DOHH2 (cell line): ENCODE data around the gene SCNN1G.
"Not testable (repeated sequence)": the region's sequence is repeated elsewhere in the genome, so short reads cannot be mapped to it uniquely, and the experiment has no call there.

Experiments
- H3F3A ChIP-seq: fragments of 200-600 bp; sonication (generic), shearing (Covaris generic); 2 replicates; pipeline ENCODE4 v1.6.0; 2016; ENCODE audit warnings: antibody characterized with exemption, mild to moderate bottlenecking; ENCODE audit not compliant: control insufficient read depth, insufficient read depth
- H3K27ac ChIP-seq: fragments of 200-600 bp; sonication (generic); 2 replicates; pipeline ENCODE4 v1.5.1; 2014; ENCODE audit warnings: low read depth, mild to moderate bottlenecking, low read length, moderate library complexity
- H3K27me3 ChIP-seq: fragments of 200-600 bp; sonication (generic); 2 replicates; pipeline ENCODE4 v1.6.1; 2014; ENCODE audit warnings: mild to moderate bottlenecking, low read length, mixed read lengths; ENCODE audit not compliant: control insufficient read depth
- H3K36me3 ChIP-seq: fragments of 200-600 bp; sonication (generic); 2 replicates; pipeline ENCODE4 v1.6.1; 2014; ENCODE audit warnings: mild to moderate bottlenecking, low read length, moderate library complexity, mixed read lengths; ENCODE audit not compliant: control insufficient read depth
- H3K4me1 ChIP-seq: fragments of 200-600 bp; sonication (generic); 2 replicates; pipeline ENCODE4 v1.6.1; 2014; ENCODE audit warnings: mild to moderate bottlenecking, low read length, mixed read lengths; ENCODE audit not compliant: control insufficient read depth
- H3K4me2 ChIP-seq: fragments of 200-600 bp; sonication (generic); 2 replicates; pipeline ENCODE4 v1.6.0; 2014; ENCODE audit warnings: mild to moderate bottlenecking, low read length, moderate library complexity
- H3K4me3 ChIP-seq: fragments of 200-600 bp; sonication (generic); 2 replicates; pipeline ENCODE4 v1.5.1; 2014; ENCODE audit warnings: mild to moderate bottlenecking, low read length, mixed read lengths
- H3K79me2 ChIP-seq: fragments of 200-600 bp; sonication (generic); 2 replicates; pipeline ENCODE4 v1.6.1; 2014; ENCODE audit warnings: mild to moderate bottlenecking, low read length, mixed read lengths; ENCODE audit not compliant: control insufficient read depth
- H3K9me2 ChIP-seq: fragments of 200-600 bp; sonication (generic); replicated peaks from 2 replicates; pipeline ENCODE4 v1.6.1; 2014; ENCODE audit warnings: mild to moderate bottlenecking, low read length, mixed read lengths; ENCODE audit not compliant: control insufficient read depth
- H3K9me3 ChIP-seq: fragments of 200-600 bp; sonication (generic); 2 replicates; pipeline ENCODE4 v1.6.1; 2014; ENCODE audit warnings: antibody characterized with exemption, low read length, mixed read lengths; ENCODE audit not compliant: control insufficient read depth, insufficient read depth
- H4K20me1 ChIP-seq: fragments of 200-600 bp; sonication (generic); 2 replicates; pipeline ENCODE4 v1.6.0; 2014; ENCODE audit warnings: low read depth, mild to moderate bottlenecking, antibody characterized with exemption, low read length, moderate library complexity; ENCODE audit not compliant: control insufficient read depth, insufficient read depth
- EZH2phosphoT487 ChIP-seq: fragments of 200-600 bp; sonication (generic); IDR thresholded peaks from 2 replicates; pipeline ENCODE4 v1.6.1; 2017; ENCODE audit warnings: borderline replicate concordance, mild to moderate bottlenecking, antibody characterized with exemption, low read length, moderate library complexity, mixed read lengths
- TF ChIP-seq, protein P1 (sequence below): fragments of 200-600 bp; sonication (generic); IDR thresholded peaks from one replicate; pipeline ENCODE4 v1.5.1; 2014; ENCODE audit warnings: antibody characterized with exemption, mild to moderate bottlenecking, low read depth, low read length; ENCODE audit not compliant: poor library complexity, severe bottlenecking

SCNN1G gene

DNA sequence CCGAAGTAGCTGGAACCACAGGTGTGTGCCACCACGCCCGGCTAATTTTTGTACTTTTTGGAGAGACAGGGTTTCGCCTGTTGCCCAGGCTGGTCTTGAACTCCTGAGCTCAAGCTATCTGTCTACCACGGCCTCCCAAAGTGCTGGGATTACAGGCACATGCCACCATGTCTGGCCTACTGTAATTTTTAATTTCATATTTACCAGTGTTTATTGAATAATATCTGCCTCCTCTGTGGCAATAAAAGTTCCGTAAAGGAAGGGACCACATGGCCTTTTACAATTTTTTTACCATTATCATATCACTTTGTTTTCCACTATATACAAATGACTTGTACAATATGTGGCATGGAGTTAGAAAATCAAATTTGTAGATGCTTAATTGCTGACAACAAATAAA is 41.0 kb upstream of the SCNN1G start:
- no peak overlapping the region for H3K27ac ChIP-seq
- no peaks in the 10 kb centered on the region for H3K9me2 ChIP-seq
- peaks cover 2% of the 10 kb centered on the region; the same call in 1 of the 2 replicates for H4K20me1 ChIP-seq
- no peak overlapping the region for H3K4me3 ChIP-seq
- no peak overlapping the region for H3K4me2 ChIP-seq
- H3K79me2 ChIP-seq, result peaks cover 89% of the 10 kb centered on the region
- H3K27me3 ChIP-seq, result no peaks in the 10 kb centered on the region
- no peaks in the 10 kb centered on the region for H3F3A ChIP-seq
- no peak for TF ChIP-seq EZH2phosphoT487
- TF ChIP-seq, protein P1, sequence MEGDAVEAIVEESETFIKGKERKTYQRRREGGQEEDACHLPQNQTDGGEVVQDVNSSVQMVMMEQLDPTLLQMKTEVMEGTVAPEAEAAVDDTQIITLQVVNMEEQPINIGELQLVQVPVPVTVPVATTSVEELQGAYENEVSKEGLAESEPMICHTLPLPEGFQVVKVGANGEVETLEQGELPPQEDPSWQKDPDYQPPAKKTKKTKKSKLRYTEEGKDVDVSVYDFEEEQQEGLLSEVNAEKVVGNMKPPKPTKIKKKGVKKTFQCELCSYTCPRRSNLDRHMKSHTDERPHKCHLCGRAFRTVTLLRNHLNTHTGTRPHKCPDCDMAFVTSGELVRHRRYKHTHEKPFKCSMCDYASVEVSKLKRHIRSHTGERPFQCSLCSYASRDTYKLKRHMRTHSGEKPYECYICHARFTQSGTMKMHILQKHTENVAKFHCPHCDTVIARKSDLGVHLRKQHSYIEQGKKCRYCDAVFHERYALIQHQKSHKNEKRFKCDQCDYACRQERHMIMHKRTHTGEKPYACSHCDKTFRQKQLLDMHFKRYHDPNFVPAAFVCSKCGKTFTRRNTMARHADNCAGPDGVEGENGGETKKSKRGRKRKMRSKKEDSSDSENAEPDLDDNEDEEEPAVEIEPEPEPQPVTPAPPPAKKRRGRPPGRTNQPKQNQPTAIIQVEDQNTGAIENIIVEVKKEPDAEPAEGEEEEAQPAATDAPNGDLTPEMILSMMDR, result no peak
- no peaks in the 10 kb centered on the region for H3K4me1 ChIP-seq
- no peaks in the 10 kb centered on the region for H3K9me3 ChIP-seq
- no peaks in the 10 kb centered on the region for H3K36me3 ChIP-seq

DNA sequence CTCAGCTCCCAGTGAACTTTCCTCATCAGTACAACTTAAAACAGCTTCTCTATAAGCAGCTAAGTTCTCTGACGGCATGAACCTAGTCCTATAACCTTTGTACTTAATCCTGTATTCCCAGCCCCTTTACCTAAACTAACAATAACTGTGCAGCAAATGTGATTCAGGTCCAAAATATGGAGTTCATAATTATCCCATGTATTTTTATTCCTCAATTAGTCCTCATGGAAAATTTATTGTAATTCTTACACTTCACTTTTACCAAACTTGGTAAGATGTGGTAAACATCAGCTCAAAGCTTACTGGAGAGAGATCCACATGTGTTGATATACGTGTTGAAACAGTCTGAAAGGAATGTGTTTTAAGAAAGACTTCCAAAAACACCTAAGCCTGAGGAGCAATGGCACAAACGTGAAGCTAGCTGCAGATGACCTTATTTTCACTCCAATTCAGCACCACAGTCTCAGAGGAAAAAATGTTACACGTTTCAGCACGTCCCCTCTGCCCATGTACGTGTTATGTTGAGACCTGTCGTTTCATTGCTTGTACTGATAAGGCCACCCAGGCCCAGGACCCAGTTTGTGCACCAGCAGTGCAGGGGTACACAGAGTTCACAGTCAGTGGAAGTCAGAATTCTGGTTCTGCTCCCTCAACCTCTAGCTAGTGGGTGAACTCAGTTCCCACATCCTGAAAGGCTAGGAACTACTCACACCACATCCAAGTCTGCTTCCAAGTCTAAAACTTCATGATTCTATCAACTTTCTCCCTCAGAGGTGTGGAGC is 40.4 kb upstream of the SCNN1G start:
- H3K9me2 ChIP-seq, result no peaks in the 10 kb centered on the region
- H3F3A ChIP-seq, result no peaks in the 10 kb centered on the region
- H3K27ac ChIP-seq, result no peak overlapping the region
- H4K20me1 ChIP-seq, result peaks cover 2% of the 10 kb centered on the region; the same call in 1 of the 2 replicates
- H3K36me3 ChIP-seq, result no peaks in the 10 kb centered on the region
- TF ChIP-seq, protein P1, result no peak
- no peak for TF ChIP-seq EZH2phosphoT487
- H3K79me2 ChIP-seq, result peaks cover 89% of the 10 kb centered on the region
- H3K27me3 ChIP-seq, result no peaks in the 10 kb centered on the region
- H3K4me1 ChIP-seq, result no peaks in the 10 kb centered on the region
- no peak overlapping the region for H3K4me2 ChIP-seq
- no peaks in the 10 kb centered on the region for H3K9me3 ChIP-seq
- H3K4me3 ChIP-seq, result no peak overlapping the region

GRCh38 chr16:23143391-23143790 is 39.2 kb upstream of the SCNN1G start:
- Histone ChIP-seq H3K4me3 (no peak overlapping the region), H3K9me3 (no peaks in the 10 kb centered on the region), H3K4me1 (peaks cover 9% of the 10 kb centered on the region), H3K4me2 (no peak overlapping the region), H3K27ac (no peak overlapping the region), H3K9me2 (no peaks in the 10 kb centered on the region), H4K20me1 (peaks cover 2% of the 10 kb centered on the region; the same call in 1 of the 2 replicates), H3F3A (no peaks in the 10 kb centered on the region), H3K79me2 (peaks cover 94% of the 10 kb centered on the region), H3K27me3 (no peaks in the 10 kb centered on the region), H3K36me3 (no peaks in the 10 kb centered on the region)
- TF ChIP-seq, protein P1, result no peak
- TF ChIP-seq EZH2phosphoT487, result no peak

DNA sequence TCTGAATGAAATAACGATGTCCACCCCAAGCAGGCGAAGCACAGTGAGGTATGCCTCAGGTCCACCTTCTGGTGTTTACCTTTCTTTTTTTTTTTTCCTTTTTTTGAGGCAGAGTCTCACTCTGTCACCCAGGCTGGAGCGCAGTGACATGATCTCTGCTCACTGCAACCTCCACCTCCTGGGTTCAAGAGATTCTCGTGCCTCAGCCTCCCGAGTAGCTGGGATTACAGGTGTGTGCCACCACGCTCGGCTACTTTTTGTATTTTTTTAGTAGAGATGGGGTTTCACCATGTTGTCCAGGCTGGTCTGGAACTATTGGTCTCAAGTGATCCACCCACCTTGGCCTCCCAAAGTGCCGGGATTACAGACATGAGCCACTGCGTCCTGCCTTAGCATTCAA is 38.2 kb upstream of the SCNN1G start:
- H3K4me3 ChIP-seq, H3K9me3 ChIP-seq, H3K9me2 ChIP-seq, H3K27ac ChIP-seq, H3K4me2 ChIP-seq, H4K20me1 ChIP-seq, H3F3A ChIP-seq, H3K4me1 ChIP-seq, H3K27me3 ChIP-seq, H3K36me3 ChIP-seq: not testable (repeated sequence)
- H3K79me2 ChIP-seq, result peaks cover 89% of the 10 kb centered on the region
